OCI-LY1 (cell line): Measurements from ENCODE around the gene SRGAP2C.
"Not testable (repeated sequence)": the region's sequence is repeated elsewhere in the genome, so short reads cannot be mapped to it uniquely, and the experiment has no call there.

Experiments used
- H2AFZ ChIP-seq: fragments of 200-600 bp; sonication (generic), shearing (Covaris generic); 2 replicates; pipeline ENCODE4 v1.6.0; 2014; ENCODE audit warnings: antibody characterized with exemption, mild to moderate bottlenecking, low read length
- H3F3A ChIP-seq: fragments of 200-600 bp; sonication (generic), shearing (Covaris generic); 2 replicates; pipeline ENCODE4 v1.6.0; 2014; ENCODE audit warnings: mild to moderate bottlenecking, antibody characterized with exemption, low read length, moderate library complexity; ENCODE audit not compliant: insufficient read depth
- H3K27ac ChIP-seq: fragments of 200-600 bp; sonication (generic); 2 replicates; pipeline ENCODE4 v1.5.1; 2014; ENCODE audit warnings: low read length, mixed run types, mild to moderate bottlenecking, low read depth; ENCODE audit not compliant: poor library complexity, severe bottlenecking
- H3K27me3 ChIP-seq: fragments of 200-600 bp; sonication (generic); 2 replicates; pipeline ENCODE4 v1.6.0; 2014; ENCODE audit warnings: antibody characterized with exemption, mild to moderate bottlenecking, low read length, moderate library complexity; ENCODE audit not compliant: insufficient read depth
- H3K36me3 ChIP-seq: fragments of 200-600 bp; sonication (generic); 2 replicates; pipeline ENCODE4 v1.6.1; 2014; ENCODE audit warnings: mild to moderate bottlenecking, antibody characterized with exemption, low read length, moderate library complexity, mixed read lengths; ENCODE audit not compliant: insufficient read depth
- H3K4me1 ChIP-seq: fragments of 200-600 bp; sonication (generic); 2 replicates; pipeline ENCODE4 v1.5.1; 2014; ENCODE audit warnings: mild to moderate bottlenecking, low read length, moderate library complexity; ENCODE audit not compliant: insufficient read depth, severe bottlenecking
- H3K4me2 ChIP-seq: fragments of 200-600 bp; sonication (generic), shearing (Covaris generic); 2 replicates; pipeline ENCODE4 v1.6.1; 2014; ENCODE audit warnings: low read length
- H3K4me3 ChIP-seq: fragments of 200-600 bp; sonication (generic); 2 replicates; pipeline ENCODE4 v1.5.1; 2014; ENCODE audit warnings: low read length, low read depth, mild to moderate bottlenecking, mixed read lengths; ENCODE audit not compliant: poor library complexity, severe bottlenecking
- H3K79me2 ChIP-seq: fragments of 200-600 bp; shearing (Covaris generic); 2 replicates; pipeline ENCODE4 v1.6.1; 2016; ENCODE audit warnings: mixed run types, low read length, mixed read lengths; ENCODE audit not compliant: insufficient read depth
- H3K9ac ChIP-seq: fragments of 200-600 bp; sonication (generic), shearing (Covaris generic); 2 replicates; pipeline ENCODE4 v1.6.1; 2014; ENCODE audit warnings: mild to moderate bottlenecking, low read length, mixed read lengths
- H3K9me2 ChIP-seq: fragments of 200-600 bp; sonication (generic), shearing (Covaris generic); 2 replicates; pipeline ENCODE4 v1.6.1; 2014; ENCODE audit warnings: low read depth, mild to moderate bottlenecking, low read length, mixed read lengths
- H3K9me3 ChIP-seq: fragments of 200-600 bp; shearing (Covaris generic); 2 replicates; pipeline ENCODE4 v1.6.1; 2014; ENCODE audit warnings: low read length, mixed read lengths
- H4K20me1 ChIP-seq: fragments of 200-600 bp; sonication (generic), shearing (Covaris generic); 2 replicates; pipeline ENCODE4 v1.6.0; 2016; ENCODE audit warnings: mild to moderate bottlenecking, low read length; ENCODE audit not compliant: insufficient read depth

The SRGAP2C gene

DNA sequence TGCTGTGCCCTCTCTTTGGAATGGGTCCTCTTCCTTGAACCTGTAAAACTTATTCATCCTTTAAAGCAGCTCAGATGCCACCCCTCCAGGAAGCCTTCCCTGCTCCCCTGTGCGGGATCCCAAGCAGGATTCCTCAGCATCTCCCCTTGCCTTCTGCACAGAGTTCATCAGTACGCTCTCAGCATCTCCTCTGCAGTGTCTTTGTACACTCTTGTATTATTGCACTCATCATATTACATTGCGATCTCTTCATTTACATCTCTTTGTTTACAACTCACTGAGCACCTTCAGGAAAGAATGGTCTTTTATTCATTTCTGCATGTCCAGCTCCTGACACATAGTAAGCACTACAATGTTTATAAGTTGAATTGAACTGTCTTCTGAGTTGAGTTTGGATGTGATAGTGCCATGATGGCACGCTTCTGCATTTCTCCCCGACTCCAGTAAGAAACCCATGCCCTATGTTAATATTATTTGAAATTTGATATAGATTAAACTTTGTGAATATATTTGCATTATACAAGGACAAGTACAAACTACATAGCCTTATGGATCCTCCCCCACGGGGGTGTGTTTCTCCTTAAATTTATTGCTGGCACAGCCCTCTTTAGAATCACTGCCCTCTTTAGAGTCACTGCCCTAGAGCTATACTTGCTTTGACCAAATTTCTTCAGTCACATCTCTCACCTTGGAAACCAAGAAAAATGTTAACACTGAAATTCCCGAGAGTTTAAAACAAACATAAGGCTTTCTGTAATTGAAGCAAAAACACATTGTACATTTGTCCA lies 12.5 kb downstream of the SRGAP2C start:
- not testable (repeated sequence) for H3K27ac ChIP-seq, H3K4me3 ChIP-seq, H3K9ac ChIP-seq, H3K4me2 ChIP-seq, H3K27me3 ChIP-seq, H3K9me2 ChIP-seq, H3K4me1 ChIP-seq, H4K20me1 ChIP-seq, H3K79me2 ChIP-seq, H3K9me3 ChIP-seq, H3K36me3 ChIP-seq, H3F3A ChIP-seq, H2AFZ ChIP-seq

DNA sequence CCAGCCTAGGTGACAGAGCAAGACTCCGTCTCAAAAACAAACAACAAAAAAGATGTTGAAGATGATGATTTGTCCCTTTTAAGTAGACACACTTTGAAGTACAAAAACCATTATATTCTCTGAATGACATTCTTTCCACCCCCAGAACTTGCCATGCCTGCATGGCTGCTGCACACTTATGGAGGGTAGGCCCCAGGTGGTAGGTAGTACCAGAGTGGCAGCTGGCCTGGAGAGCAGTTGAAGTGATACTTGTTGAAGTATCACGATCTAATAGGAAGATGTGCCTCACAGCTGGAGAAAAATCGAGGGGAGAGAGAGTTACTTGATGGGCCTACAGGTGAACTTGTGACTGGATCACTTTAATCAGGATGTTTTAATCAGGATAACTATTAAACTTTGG lies 15.0 kb downstream of the SRGAP2C start:
- not testable (repeated sequence) for H3K4me3 ChIP-seq, H3K9ac ChIP-seq, H3K36me3 ChIP-seq, H3K4me2 ChIP-seq, H3F3A ChIP-seq, H3K27ac ChIP-seq, H4K20me1 ChIP-seq, H2AFZ ChIP-seq, H3K9me2 ChIP-seq, H3K79me2 ChIP-seq, H3K9me3 ChIP-seq, H3K4me1 ChIP-seq, H3K27me3 ChIP-seq

DNA sequence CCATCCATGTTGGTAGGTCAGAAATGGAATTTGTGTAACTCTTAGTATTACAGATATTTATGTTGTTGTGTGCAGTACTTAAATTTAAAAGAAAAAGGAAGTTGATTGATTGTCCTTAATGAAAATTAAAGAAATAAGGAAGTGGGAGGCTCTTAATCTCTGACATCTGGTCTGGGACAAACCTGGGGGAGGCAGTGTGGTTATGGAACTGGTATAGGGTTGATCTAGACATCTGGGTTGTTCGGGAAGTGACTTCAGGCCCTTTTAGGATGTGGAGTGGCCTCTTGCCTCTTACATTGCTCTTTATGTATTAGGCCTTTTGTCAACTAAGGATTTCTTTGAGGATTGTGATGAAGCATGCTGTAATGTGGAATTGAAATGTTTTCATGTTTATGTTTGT lies 15.5 kb downstream of the SRGAP2C start:
- not testable (repeated sequence) for H4K20me1 ChIP-seq, H3K9ac ChIP-seq, H3K4me1 ChIP-seq, H3K4me2 ChIP-seq, H3F3A ChIP-seq, H3K27ac ChIP-seq, H2AFZ ChIP-seq, H3K9me2 ChIP-seq, H3K79me2 ChIP-seq, H3K9me3 ChIP-seq, H3K36me3 ChIP-seq, H3K4me3 ChIP-seq, H3K27me3 ChIP-seq

DNA sequence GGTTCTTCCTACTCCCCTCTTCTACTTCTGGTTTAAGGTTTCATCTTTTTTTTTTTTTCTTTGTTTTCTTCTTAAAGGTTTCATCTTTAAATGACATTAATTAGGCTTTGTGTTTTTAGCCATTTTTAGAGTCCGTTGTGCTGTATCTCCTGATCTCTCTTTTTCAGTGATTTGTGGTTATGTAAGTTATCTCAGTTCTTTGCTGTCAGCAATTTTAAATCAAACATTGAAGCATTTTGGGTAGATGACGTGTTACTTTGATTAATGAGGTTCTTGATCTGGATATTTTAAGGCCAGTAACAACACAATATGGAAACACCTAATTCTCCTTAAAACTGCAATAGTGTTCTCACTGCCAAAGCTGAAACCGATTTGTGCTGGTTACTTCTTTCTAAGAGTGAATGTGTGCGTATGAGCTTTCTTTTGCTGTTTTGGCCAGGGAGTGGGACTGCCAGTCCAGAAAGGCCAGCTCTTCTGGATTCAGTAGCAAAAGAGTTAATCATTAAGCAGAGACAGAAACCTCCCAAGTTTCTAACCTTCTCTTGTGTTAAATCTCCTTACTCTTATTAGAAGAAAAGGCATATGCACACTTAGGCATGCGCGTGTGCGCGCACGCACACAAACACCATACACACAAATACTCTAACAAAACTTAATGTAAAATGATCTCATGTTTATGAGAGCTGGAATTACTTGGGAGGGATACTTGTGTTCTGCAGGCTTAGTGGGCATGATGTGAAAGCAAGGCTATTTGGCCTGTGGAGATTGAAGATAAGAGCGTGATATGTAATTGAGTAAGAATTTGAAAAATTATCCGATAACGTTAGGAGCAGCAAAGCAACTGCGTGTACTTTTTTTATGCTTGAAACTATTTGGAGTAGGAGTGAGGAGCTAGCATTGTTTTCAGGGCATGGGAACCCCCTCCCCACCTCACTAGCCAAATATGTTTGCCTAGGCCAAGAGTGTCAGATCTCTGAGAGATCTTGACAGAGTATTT lies 16.5 kb downstream of the SRGAP2C start:
- not testable (repeated sequence) for H3K27ac ChIP-seq, H3K4me2 ChIP-seq

DNA sequence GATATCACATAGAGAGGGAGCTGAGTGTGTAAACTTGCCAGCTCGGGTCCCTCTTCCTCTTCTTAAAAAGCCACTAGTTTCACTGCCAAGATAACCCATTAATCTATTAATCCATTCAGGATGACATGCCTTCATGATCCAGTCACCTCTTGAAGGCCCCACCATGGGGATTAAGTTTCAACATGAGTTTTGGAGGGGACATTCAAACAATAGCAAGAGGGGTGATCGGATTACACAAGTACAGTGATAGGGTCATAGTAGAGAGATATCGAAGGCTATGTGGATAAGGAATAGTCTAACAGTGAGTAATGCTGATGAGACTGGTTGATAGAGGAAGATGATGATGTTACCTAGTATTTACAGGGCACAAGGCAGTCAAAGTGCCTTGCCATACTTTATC lies 18.2 kb downstream of the SRGAP2C start:
- not testable (repeated sequence) for H3K4me2 ChIP-seq, H3K9me2 ChIP-seq, H3K27me3 ChIP-seq, H3K79me2 ChIP-seq, H3K4me3 ChIP-seq, H2AFZ ChIP-seq, H3K9me3 ChIP-seq, H3K4me1 ChIP-seq, H3K36me3 ChIP-seq, H4K20me1 ChIP-seq, H3F3A ChIP-seq, H3K9ac ChIP-seq, H3K27ac ChIP-seq

More for the DNA sequence above, 16.5 kb downstream of the SRGAP2C start:
- not testable (repeated sequence) for H3K9me2 ChIP-seq, H3K36me3 ChIP-seq, H3K9me3 ChIP-seq, H3F3A ChIP-seq, H2AFZ ChIP-seq, H3K9ac ChIP-seq, H3K27me3 ChIP-seq, H3K79me2 ChIP-seq, H3K4me1 ChIP-seq, H3K4me3 ChIP-seq, H4K20me1 ChIP-seq

DNA sequence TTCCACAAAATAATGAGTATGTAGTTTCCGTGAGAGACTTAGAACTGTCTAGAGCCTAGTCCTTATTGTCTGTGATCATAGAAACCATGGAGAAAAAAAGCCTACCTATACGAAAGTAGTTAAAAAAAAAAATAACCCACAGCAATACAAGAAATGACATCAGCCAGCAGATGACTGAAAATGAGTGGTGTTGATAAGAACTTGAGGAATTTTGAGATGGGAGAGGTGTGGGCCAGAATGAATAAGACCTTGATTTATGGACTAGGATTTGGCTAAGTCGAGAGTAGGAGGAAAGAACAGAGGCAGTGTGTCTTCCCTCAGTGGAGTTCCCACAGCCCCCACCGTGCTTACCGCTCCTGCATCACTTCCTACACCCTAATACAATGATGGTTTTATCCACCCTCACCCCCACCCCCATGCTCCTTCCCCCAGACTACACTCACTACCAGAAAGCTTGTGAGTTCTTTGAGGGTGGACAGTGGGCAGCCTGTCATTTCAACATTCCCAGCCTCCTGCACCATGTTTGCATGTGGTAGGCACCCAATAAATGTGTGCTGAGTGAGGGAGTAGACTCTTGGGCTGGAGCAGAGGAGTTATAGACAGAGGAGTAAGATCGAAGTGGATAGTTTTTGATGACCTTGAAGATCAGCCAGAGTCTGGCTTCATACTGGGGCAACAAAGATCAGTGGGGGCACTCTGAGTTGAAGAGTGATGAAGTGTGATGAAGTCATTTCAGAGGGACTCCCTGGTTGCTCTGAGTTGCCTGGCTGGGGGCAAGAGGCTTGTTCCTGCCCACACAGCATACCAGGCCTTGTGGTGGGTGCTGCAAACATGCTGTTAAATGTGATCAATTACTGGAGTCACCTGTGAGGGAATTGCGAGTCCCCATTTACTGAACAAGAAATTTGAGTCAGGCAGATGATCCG lies 21.3 kb downstream of the SRGAP2C start:
- H3K9me3 ChIP-seq, H3K4me1 ChIP-seq, H3K9ac ChIP-seq, H3K27ac ChIP-seq, H3K27me3 ChIP-seq, H3K4me3 ChIP-seq, H4K20me1 ChIP-seq, H3F3A ChIP-seq, H3K9me2 ChIP-seq, H2AFZ ChIP-seq, H3K4me2 ChIP-seq, H3K36me3 ChIP-seq, H3K79me2 ChIP-seq: not testable (repeated sequence)

DNA sequence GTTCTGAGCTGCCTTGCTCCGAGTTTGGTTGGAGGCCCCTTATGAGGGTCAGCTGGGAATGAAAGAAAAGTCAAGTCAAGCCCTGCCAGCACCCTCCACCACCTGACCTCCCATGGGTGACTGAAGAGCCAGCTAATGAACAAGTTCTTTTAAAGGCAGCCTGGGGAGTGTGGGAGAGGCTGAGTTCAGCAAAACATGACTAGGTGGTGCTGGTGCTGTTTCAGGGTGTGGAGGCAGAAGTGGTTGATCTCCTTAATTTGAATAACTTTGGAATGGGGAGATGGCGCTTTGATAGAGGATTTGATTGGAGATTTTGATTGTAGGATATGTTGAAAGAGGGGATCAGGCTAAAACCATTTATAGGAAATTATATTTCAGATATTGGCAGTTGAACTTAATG lies 22.6 kb downstream of the SRGAP2C start:
- H3K4me3 ChIP-seq = not testable (repeated sequence)

More for the DNA sequence above, 22.6 kb downstream of the SRGAP2C start:
- H3K79me2 ChIP-seq, H3K9me2 ChIP-seq, H3K27me3 ChIP-seq, H3K9me3 ChIP-seq, H4K20me1 ChIP-seq, H3K27ac ChIP-seq, H3K4me2 ChIP-seq, H2AFZ ChIP-seq, H3K4me1 ChIP-seq, H3F3A ChIP-seq, H3K36me3 ChIP-seq, H3K9ac ChIP-seq: not testable (repeated sequence)
